Lung (tissue), 12 donors: ENCODE data around the gene SLC12A7. TPM values are rescaled to one million over a fixed set of nuclear protein-coding genes. Genes with fewer than 3 reads are reported as not detected.

Source experiments
- ATAC-seq: fragments of 200-7000 bp; cut with Tn5 transposase; one replicate; pipeline ENCODE4 v1.9.1; 2020; ENCODE audit warnings: moderate number of reproducible peaks; ENCODE audit not compliant: insufficient read depth, low FRiP score
- DNase-seq, 3 donors: peaks; one replicate each; pipeline ENCODE4 v3.0.0-alpha.2; 2013 to 2017
- H3K27ac ChIP-seq, 2 donors: one replicate each; pipeline ENCODE4 v1.5.1; 2013; ENCODE audit warnings: mild to moderate bottlenecking in 2 of 2, moderate library complexity in 2 of 2, control low read depth in 1 of 2, inconsistent platforms in 1 of 2, low read depth in 1 of 2, low read length in 1 of 2
- H3K27me3 ChIP-seq, 3 donors: one replicate each; pipeline ENCODE4 v1.5.1; 2013; ENCODE audit warnings: low read length in 2 of 3; ENCODE audit not compliant: control insufficient read depth in 3 of 3, insufficient read depth in 3 of 3
- H3K36me3 ChIP-seq, 4 donors: one replicate each; pipeline ENCODE4 v1.5.1; 2013; ENCODE audit warnings: low read length in 4 of 4, mild to moderate bottlenecking in 1 of 4, moderate library complexity in 1 of 4; ENCODE audit not compliant: control insufficient read depth in 4 of 4, insufficient read depth in 4 of 4
- H3K4me1 ChIP-seq, 5 donors: one replicate each; pipeline ENCODE4 v1.5.1; 2013; ENCODE audit warnings: low read length in 5 of 5, mild to moderate bottlenecking in 2 of 5, moderate library complexity in 1 of 5; ENCODE audit not compliant: control insufficient read depth in 5 of 5, insufficient read depth in 5 of 5
- H3K4me3 ChIP-seq: one replicate; pipeline ENCODE4 v1.5.1; 2013; ENCODE audit warnings: mild to moderate bottlenecking, control low read depth, moderate library complexity
- H3K9ac ChIP-seq, 2 donors: one replicate each; pipeline ENCODE4 v1.5.1; 2013; ENCODE audit warnings: low read length in 2 of 2, control low read depth in 1 of 2; ENCODE audit not compliant: insufficient read depth in 1 of 2
- H3K9me3 ChIP-seq, 4 donors: one replicate each; pipeline ENCODE4 v1.5.1; 2013; ENCODE audit warnings: low read length in 3 of 4, mild to moderate bottlenecking in 1 of 4, moderate library complexity in 1 of 4; ENCODE audit not compliant: control insufficient read depth in 4 of 4, insufficient read depth in 3 of 4
- WGBS, 2 donors: extraction: QIAGEN DNeasy Blood & Tissue Kit; methylation state at CpG; one replicate each; pipeline ENCODE4 v1.1.7; 2013; 5-methylcytosine and 5-hydroxymethylcytosine counted together
- polyA plus RNA-seq, 2 donors: library from polyadenylated mRNA; stranded (reverse); fragments of 200-250 nt; gene quantifications; one replicate each; pipeline ENCODE4 v1.2.1, GENCODE V29; 2013
- total RNA-seq, 2 donors: library from RNA; depleted of rRNA in 1 of 2; stranded (reverse); fragments of >200 nt in 1 of 2; gene quantifications; one replicate each; pipeline ENCODE4 v1.2.1, GENCODE V29; 2014 to 2021
- TF ChIP-seq, protein P1 (sequence below): IDR thresholded peaks from 2 replicates; pipeline ENCODE4 v1.5.1; 2012; ENCODE audit warnings: mild to moderate bottlenecking; ENCODE audit errors: control extremely low read depth, extremely low read depth
- donor health status: control.
- donor health status: control.
- donor health status: Bipolar disorder and iron deficiency.
- donor health status: healthy.
- donor health status: DM: yes; HTN: yes; CAD: no.

Gene SLC12A7
- total and polyA plus RNA-seq, 4 donors: 14.8 to 50.4 (median 39.8) TPM

DNA sequence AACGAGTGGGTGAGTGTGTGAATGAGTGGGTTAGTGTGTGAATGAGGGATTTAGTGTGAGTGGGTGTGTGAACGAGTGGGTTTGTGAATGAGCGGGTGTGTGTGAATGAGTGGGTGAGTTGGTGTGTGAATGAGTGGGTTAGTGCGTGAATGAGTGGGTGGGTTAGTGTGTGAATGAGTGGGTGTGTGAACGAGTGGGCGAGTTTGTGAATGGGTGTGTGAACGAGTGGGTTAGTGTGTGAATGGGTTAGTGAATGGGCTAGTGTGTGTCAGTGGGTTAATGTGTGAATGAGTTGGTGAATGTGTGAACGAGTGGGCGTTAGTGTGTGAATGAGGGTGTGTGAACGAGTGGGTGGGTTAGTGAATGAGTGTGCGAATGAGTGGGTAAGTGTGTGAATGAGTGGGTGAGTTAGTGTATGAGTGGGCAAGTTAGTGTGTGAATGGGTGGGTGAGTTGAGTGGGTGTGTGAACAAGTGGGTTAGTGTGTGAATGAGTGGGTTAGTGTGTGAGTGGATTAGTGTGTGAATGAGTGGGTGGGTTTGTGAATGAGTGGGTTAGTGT, 63.6 kb downstream of the SLC12A7 start:
- Histone ChIP-seq H3K9ac (no peak overlapping the region), H3K9me3 (peaks cover 0 to 7% (median 0%) of the 10 kb centered on the region in 4 donors), H3K27ac (no peak overlapping the region), H3K4me3 (no peak overlapping the region), H3K27me3 (no peaks in the 10 kb centered on the region), H3K4me1 (no peaks in the 10 kb centered on the region), H3K36me3 (peaks cover 0 to 29% (median 7%) of the 10 kb centered on the region in 4 donors)
- ATAC-seq: no peak
- DNase-seq: no peak
- TF ChIP-seq, protein P1, sequence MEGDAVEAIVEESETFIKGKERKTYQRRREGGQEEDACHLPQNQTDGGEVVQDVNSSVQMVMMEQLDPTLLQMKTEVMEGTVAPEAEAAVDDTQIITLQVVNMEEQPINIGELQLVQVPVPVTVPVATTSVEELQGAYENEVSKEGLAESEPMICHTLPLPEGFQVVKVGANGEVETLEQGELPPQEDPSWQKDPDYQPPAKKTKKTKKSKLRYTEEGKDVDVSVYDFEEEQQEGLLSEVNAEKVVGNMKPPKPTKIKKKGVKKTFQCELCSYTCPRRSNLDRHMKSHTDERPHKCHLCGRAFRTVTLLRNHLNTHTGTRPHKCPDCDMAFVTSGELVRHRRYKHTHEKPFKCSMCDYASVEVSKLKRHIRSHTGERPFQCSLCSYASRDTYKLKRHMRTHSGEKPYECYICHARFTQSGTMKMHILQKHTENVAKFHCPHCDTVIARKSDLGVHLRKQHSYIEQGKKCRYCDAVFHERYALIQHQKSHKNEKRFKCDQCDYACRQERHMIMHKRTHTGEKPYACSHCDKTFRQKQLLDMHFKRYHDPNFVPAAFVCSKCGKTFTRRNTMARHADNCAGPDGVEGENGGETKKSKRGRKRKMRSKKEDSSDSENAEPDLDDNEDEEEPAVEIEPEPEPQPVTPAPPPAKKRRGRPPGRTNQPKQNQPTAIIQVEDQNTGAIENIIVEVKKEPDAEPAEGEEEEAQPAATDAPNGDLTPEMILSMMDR: no peak
- 84 to 91% methylated on average over 11 of the region's 11 CpGs for WGBS, 2 donors

GRCh38 chr5:1047332-1047965, 64.4 kb downstream of the SLC12A7 start:
- H3K9ac ChIP-seq: no peak overlapping the region
- no peaks in the 10 kb centered on the region for H3K27me3 ChIP-seq
- H3K4me1 ChIP-seq: no peaks in the 10 kb centered on the region
- ATAC-seq (no peak), DNase-seq (no peak)
- H3K27ac ChIP-seq: no peak overlapping the region
- WGBS, 2 donors: 88 to 91% methylated on average over 11 of the region's 11 CpGs
- H3K9me3 ChIP-seq: peaks cover 0 to 7% (median under 1%) of the 10 kb centered on the region in 4 donors
- no peak overlapping the region for H3K4me3 ChIP-seq
- peaks cover 0 to 22% (median 6%) of the 10 kb centered on the region in 4 donors for H3K36me3 ChIP-seq
- TF ChIP-seq, protein P1: no peak

GRCh38 chr5:1045960-1046560, 65.8 kb downstream of the SLC12A7 start:
- no peak overlapping the region for H3K9ac ChIP-seq
- no peak overlapping the region for H3K27ac ChIP-seq
- TF ChIP-seq, protein P1: no peak
- ATAC-seq (no peak), DNase-seq (no peak)
- WGBS, 2 donors: 89 to 92% methylated on average over 9 of the region's 9 CpGs
- no peaks in the 10 kb centered on the region for H3K27me3 ChIP-seq
- no peaks in the 10 kb centered on the region for H3K4me1 ChIP-seq
- H3K4me3 ChIP-seq: no peak overlapping the region
- peaks cover 0 to 7% (median under 1%) of the 10 kb centered on the region in 4 donors for H3K9me3 ChIP-seq
- peaks cover 0 to 10% (median 2%) of the 10 kb centered on the region in 4 donors for H3K36me3 ChIP-seq
